Skeletal muscle tissue (tissue), 4 donors: Measurements from ENCODE around the gene RMND5A. TPM values are rescaled to one million over a fixed set of nuclear protein-coding genes. Genes with fewer than 3 reads are reported as not detected.

Experiments used
- H3K27ac ChIP-seq: one replicate; pipeline ENCODE4 v1.7.0; 2013; ENCODE audit warnings: mild to moderate bottlenecking, low read depth, low read length, inconsistent platforms
- H3K27me3 ChIP-seq, 3 donors: one replicate each; pipeline ENCODE4 v1.7.0; 2013; ENCODE audit warnings: low read length in 3 of 3; ENCODE audit not compliant: control insufficient read depth in 3 of 3, insufficient read depth in 3 of 3
- H3K36me3 ChIP-seq, 3 donors: one replicate each; pipeline ENCODE4 v1.7.0; 2013; ENCODE audit warnings: low read length in 3 of 3; ENCODE audit not compliant: control insufficient read depth in 3 of 3, insufficient read depth in 3 of 3
- H3K4me1 ChIP-seq, 3 donors: one replicate each; pipeline ENCODE4 v1.7.0; 2013; ENCODE audit warnings: low read length in 3 of 3, mild to moderate bottlenecking in 3 of 3; ENCODE audit not compliant: control insufficient read depth in 3 of 3, insufficient read depth in 3 of 3
- H3K4me3 ChIP-seq, 3 donors: one replicate each; pipeline ENCODE4 v1.7.0; 2013; ENCODE audit warnings: low read length in 3 of 3
- H3K9ac ChIP-seq, 3 donors: one replicate each; pipeline ENCODE4 v1.7.0; 2013; ENCODE audit warnings: low read length in 3 of 3, mild to moderate bottlenecking in 3 of 3, moderate library complexity in 2 of 3, low read depth in 1 of 3
- H3K9me3 ChIP-seq, 3 donors: one replicate each; pipeline ENCODE4 v1.7.0; 2013; ENCODE audit warnings: low read length in 3 of 3; ENCODE audit not compliant: control insufficient read depth in 3 of 3
- total RNA-seq: library from RNA; depleted of rRNA; stranded (reverse); fragments of >200 nt; gene quantifications from one replicate; pipeline ENCODE4 v1.2.3, GENCODE V29; 2014
- donor health status: Osteomylitis.

RMND5A gene
- total RNA-seq, 1 donor from 2014 or later = 46.4 TPM

DNA sequence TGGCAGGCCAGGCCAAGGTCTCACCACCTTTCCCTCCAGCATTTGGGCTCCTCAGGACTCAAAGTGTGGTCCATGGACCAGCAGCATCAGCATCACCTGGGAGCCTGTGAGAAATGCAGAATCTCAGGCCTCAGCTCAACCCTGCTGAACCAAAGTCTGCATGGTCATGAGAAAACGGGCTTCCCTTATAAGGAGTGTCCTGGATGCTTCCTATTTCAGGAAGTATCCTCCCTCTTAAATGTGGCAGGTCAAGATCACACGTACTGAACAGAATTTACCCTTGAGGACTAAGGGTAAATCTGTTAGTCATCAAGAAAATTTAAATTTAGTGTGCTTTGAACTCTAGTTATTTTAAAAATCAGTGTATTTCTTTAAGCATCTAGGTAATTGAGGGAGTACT, 58.9 kb downstream of the RMND5A start:
- H3K27me3 ChIP-seq = no peaks in the 10 kb centered on the region
- H3K36me3 ChIP-seq = peaks cover 12 to 21% (median 21%) of the 10 kb centered on the region in 3 donors
- H3K27ac ChIP-seq = no peak overlapping the region
- H3K4me1 ChIP-seq = peaks cover 0 to 2% (median 0%) of the 10 kb centered on the region in 3 donors
- H3K9me3 ChIP-seq = no peaks in the 10 kb centered on the region
- H3K4me3 ChIP-seq = no peak overlapping the region
- H3K9ac ChIP-seq = no peak overlapping the region

GRCh38 chr2:86779971-86780370, 59.9 kb downstream of the RMND5A start:
- H3K27me3 ChIP-seq = no peaks in the 10 kb centered on the region
- no peaks in the 10 kb centered on the region for H3K9me3 ChIP-seq
- peaks cover 0 to 2% (median 0%) of the 10 kb centered on the region in 3 donors for H3K4me1 ChIP-seq
- no peak overlapping the region for H3K4me3 ChIP-seq
- no peak overlapping the region for H3K27ac ChIP-seq
- H3K36me3 ChIP-seq = peaks cover 8 to 15% (median 11%) of the 10 kb centered on the region in 3 donors
- no peak overlapping the region for H3K9ac ChIP-seq

GRCh38 chr2:86781363-86781762, 61.3 kb downstream of the RMND5A start:
- Histone ChIP-seq H3K9ac (no peak overlapping the region), H3K27ac (no peak overlapping the region), H3K4me1 (peaks cover 0 to 2% (median 0%) of the 10 kb centered on the region in 3 donors), H3K4me3 (no peak overlapping the region), H3K9me3 (no peaks in the 10 kb centered on the region), H3K27me3 (peaks cover 0 to 5% (median 0%) of the 10 kb centered on the region in 3 donors), H3K36me3 (peaks cover 3 to 5% (median 4%) of the 10 kb centered on the region in 3 donors)

GRCh38 chr2:86782748-86783147, 62.7 kb downstream of the RMND5A start:
- Histone ChIP-seq H3K4me1 (peaks cover 0 to 2% (median 0%) of the 10 kb centered on the region in 3 donors), H3K9ac (no peak overlapping the region), H3K27me3 (peaks cover 0 to 5% (median 0%) of the 10 kb centered on the region in 3 donors), H3K4me3 (no peak overlapping the region), H3K36me3 (no peaks in the 10 kb centered on the region), H3K27ac (no peak overlapping the region), H3K9me3 (no peaks in the 10 kb centered on the region)

- Histone ChIP-seq H3K36me3 (no peaks in the 10 kb centered on the region), H3K9ac (no peak overlapping the region), H3K9me3 (no peaks in the 10 kb centered on the region), H3K27me3 (peaks cover 2 to 12% (median 4%) of the 10 kb centered on the region in 3 donors), H3K4me1 (peaks cover 2% of the 10 kb centered on the region in 3 donors), H3K27ac (no peak overlapping the region), H3K4me3 (no peak overlapping the region)
These were observed 63.7 kb downstream of the RMND5A start for GRCh38 chr2:86783615-86784339.

DNA sequence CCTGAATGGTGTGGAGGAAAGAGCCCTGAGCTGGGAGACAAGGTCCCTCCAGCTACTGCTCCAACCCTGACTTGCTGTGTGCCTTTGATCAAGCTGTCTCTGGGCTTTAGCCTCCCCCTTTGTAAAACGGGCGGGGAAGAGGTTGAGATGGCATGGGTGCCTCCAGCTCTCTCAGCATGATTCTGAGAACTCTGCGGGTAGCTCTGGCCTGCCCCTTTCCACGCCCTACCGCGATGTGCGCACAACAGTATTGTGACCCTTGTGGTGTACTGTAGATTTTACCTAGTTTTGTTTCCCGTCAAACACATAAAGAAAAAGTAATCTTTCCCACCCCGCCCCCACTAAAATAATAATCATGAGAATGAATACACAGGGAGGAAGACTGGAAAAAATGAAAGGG, 65.4 kb downstream of the RMND5A start:
- H3K4me3 ChIP-seq = no peak overlapping the region
- no peak overlapping the region for H3K9ac ChIP-seq
- H3K36me3 ChIP-seq = no peaks in the 10 kb centered on the region
- no peak overlapping the region for H3K27ac ChIP-seq
- H3K9me3 ChIP-seq = no peaks in the 10 kb centered on the region
- H3K27me3 ChIP-seq = peaks cover 18 to 29% (median 21%) of the 10 kb centered on the region in 3 donors
- H3K4me1 ChIP-seq = peaks cover 10 to 18% (median 14%) of the 10 kb centered on the region in 3 donors

DNA sequence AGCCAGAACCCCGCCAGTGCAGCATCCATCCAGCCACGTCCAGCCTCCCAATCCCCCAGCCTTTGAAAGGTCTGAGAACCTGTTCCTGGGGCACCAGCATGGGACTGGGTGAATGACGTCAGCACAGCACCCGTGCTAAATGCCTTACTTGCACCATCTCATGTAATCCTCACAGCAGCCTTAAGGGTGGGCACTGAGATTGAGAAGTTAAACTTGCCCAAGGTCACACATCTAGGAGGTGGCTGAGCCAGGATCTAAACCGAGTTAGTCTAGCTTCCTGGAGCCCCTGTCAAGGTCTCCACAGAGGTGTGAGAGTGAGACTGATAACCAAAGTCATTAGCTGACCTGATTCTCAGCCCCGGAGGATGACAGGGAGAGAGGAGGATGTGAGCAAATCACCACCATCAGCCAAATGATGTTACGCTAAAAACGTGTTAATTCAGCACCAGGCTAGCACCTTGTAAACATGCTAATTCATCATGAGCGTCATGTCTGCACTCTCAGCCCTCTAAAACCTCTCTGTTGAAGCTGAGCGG, 66.0 kb downstream of the RMND5A start:
- Histone ChIP-seq H3K27me3 (peaks cover 23 to 33% (median 27%) of the 10 kb centered on the region in 3 donors), H3K36me3 (no peaks in the 10 kb centered on the region), H3K9ac (no peak overlapping the region), H3K4me3 (no peak overlapping the region), H3K27ac (no peak overlapping the region), H3K4me1 (peaks cover 11 to 23% (median 14%) of the 10 kb centered on the region in 3 donors), H3K9me3 (no peaks in the 10 kb centered on the region)

DNA sequence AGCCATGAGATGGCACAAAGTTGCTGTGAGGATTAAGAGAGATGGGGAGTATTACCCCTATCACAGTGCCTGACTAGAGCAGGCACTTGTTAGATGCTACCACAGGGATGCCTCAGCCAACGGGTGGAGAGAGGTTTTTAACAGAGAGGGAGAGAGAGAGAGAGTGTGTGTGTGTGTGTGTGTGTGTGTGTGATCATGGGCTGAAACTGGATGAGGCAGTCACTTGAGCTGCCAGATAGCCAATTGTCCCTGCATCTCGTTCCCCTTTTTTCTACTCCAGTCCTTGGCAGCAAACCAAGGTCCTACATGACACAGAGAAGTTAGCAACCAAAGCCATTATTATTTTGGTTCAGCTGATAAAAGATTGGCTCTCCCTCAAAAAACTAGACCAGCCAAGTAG, 67.6 kb downstream of the RMND5A start:
- Histone ChIP-seq H3K36me3 (no peaks in the 10 kb centered on the region), H3K27me3 (peaks cover 38 to 50% (median 42%) of the 10 kb centered on the region in 3 donors), H3K27ac (no peak overlapping the region), H3K4me3 (no peak overlapping the region), H3K4me1 (peaks cover 15 to 28% (median 16%) of the 10 kb centered on the region in 3 donors), H3K9ac (no peak overlapping the region), H3K9me3 (no peaks in the 10 kb centered on the region)

DNA sequence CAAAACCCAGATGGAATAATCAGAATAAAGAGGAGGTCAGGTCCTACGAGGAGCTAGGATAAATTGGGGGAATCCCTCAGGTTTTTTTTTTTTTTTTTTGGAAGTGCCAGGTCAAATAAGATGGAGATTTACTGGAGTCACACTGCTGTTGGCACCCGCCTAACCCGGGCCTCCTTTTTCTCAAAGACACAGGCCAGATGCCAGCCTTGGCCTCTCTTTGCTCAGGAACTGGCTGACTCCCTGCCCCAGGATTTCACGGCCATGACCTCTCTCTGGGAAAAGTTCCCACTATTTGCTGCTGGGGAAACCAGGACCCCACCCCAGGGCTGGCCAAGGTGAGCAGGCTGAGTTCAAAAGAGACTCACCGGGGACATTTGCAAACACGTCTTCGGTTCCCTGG, 68.1 kb downstream of the RMND5A start:
- Histone ChIP-seq H3K4me1 (peaks cover 15 to 28% (median 16%) of the 10 kb centered on the region in 3 donors), H3K9me3 (no peaks in the 10 kb centered on the region), H3K27ac (no peak overlapping the region), H3K9ac (no peak overlapping the region), H3K36me3 (no peaks in the 10 kb centered on the region), H3K27me3 (peaks cover 41 to 54% (median 45%) of the 10 kb centered on the region in 3 donors), H3K4me3 (no peak overlapping the region)
